Pancreas (tissue), 10 donors: ENCODE measurements around the gene TMEM256. TPM values are rescaled to one million over a fixed set of nuclear protein-coding genes. Genes with fewer than 3 reads are reported as not detected.

Source experiments
- ATAC-seq, 4 donors: fragments of 200-7000 bp; cut with Tn5 transposase; one replicate each; pipeline versions ENCODE4 v1.8.0 to v1.9.1; 2020; ENCODE audit warnings: mild to moderate bottlenecking in 4 of 4, moderate library complexity in 4 of 4
- DNase-seq, 6 donors: peaks; one replicate each; pipeline ENCODE4 v3.0.0-alpha.2; 2020
- FAIRE-seq: peaks from 2 replicates; lab custom pipeline; 2012; peaks lifted over from hg19 to GRCh38; lab: Jason Lieb, UNC
- H3K27ac ChIP-seq, 4 donors: fragments of 200-600 bp; sonication (generic); 1 replicate in 3 of 4; 2 replicates in 1 of 4; pipeline versions ENCODE4 v1.5.0 to v1.8.0; 2020
- H3K27me3 ChIP-seq, 4 donors: fragments of 200-600 bp; one replicate each; pipeline ENCODE4 v1.8.0; 2021
- H3K36me3 ChIP-seq, 3 donors: fragments of 200-600 bp; sonication (generic) in 1 of 3; one replicate each; pipeline versions ENCODE4 v1.5.0 to v1.8.0; 2020 to 2021
- H3K4me1 ChIP-seq, 3 donors: fragments of 200-600 bp; one replicate each; pipeline ENCODE4 v1.8.0; 2021
- H3K4me3 ChIP-seq, 4 donors: fragments of 200-600 bp; sonication (generic) in 2 of 4; one replicate each; pipeline versions ENCODE4 v1.5.0 to v1.8.0; 2020 to 2021
- H3K9me3 ChIP-seq, 4 donors: fragments of 200-600 bp; one replicate each; pipeline ENCODE4 v1.8.0; 2021
- CTCF ChIP-seq, 4 donors: fragments of 200-600 bp; sonication (generic) in 3 of 4; IDR thresholded peaks; one replicate each; pipeline versions ENCODE4 v1.5.0 to v1.8.0; 2021; ENCODE audit warnings: antibody characterized with exemption in 4 of 4
- WGBS, 2 donors: extraction: QIAGEN DNeasy Blood & Tissue Kit; methylation state at CpG; one replicate each; pipeline ENCODE4 v1.1.7; 2013; 5-methylcytosine and 5-hydroxymethylcytosine counted together
- intact Hi-C, 3 donors: fragments of 100-400 bp; cut with DNase I; formaldehyde crosslinking; loops; one replicate each; pipeline versions ENCODE4 v1.11.1 to v1.14.2; 2022
- polyA plus RNA-seq, 2 donors: library from polyadenylated mRNA; stranded (reverse); fragments of 200-250 nt; gene quantifications; one replicate each; pipeline ENCODE4 v1.2.3, GENCODE V29; 2013
- total RNA-seq, 6 donors: library from RNA; stranded (reverse); fragmentation: NEBNext Ultra II Directional in 4 of 6; extraction: Animal tissue kit (Norgen Biotek cat#: 25700) in 4 of 6; gene quantifications; one replicate each; pipeline versions ENCODE4 v1.2.1 to v1.2.4, GENCODE V29; 2021 to 2023
- donor health status: healthy with polysubstance abuse.
- donor health status: DM: no; HTN: no; CAD: no; lungs with moderate emphysema.
- donor health status: DM: no; HTN: no; CAD: no.
- donor health status: control.
- donor health status: control.
- donor health status: Bipolar disorder and iron deficiency.
- donor health status: DM: yes; HTN: yes; CAD: no.
- donor health status: DM: no; HTN: no; CAD: no.
- donor health status: DM: no; HTN: no; CAD: no.
- donor health status: DM: yes; HTN: yes; CAD: no.

Gene TMEM256
- total and polyA plus RNA-seq, 8 donors: 32.8 to 119 (median 51.2) TPM

GRCh38 chr17:7393613-7394451 lies 10.1 kb downstream of the TMEM256 start:
- Histone ChIP-seq H3K36me3 (peaks cover 0 to 8% (median 0%) of the 10 kb centered on the region in 3 donors), H3K4me1 (peaks cover 0 to 9% (median 0%) of the 10 kb centered on the region in 3 donors), H3K9me3 (no peaks in the 10 kb centered on the region), H3K27me3 (no peaks in the 10 kb centered on the region), H3K4me3 (peak overlapping the region; percentile 63 to 82 (median 71)), H3K27ac (peak overlapping the region; percentile 85 to 94 (median 91))
- DNase-seq: peak in 2 of 6 donors; percentile 51 to 75
- FAIRE-seq: no peak
- intact Hi-C loops: no loop called here
- peak; percentile 10 to 41 (median 28) for ATAC-seq
- TF ChIP-seq CTCF (IDR thresholded peaks at IDR 0.05): no peak
- 10 to 11% methylated on average over 39 to 48 of the region's 48 CpGs for WGBS, 2 donors

- H3K27ac ChIP-seq: no peak overlapping the region
- intact Hi-C loops: no loop called here
- no peak for FAIRE-seq
These were observed 10.9 kb downstream of the TMEM256 start for GRCh38 chr17:7392696-7393612.

GRCh38 chr17:7391307-7391706 lies 12.6 kb downstream of the TMEM256 start:
- no peak for TF ChIP-seq CTCF (IDR thresholded peaks at IDR 0.05)
- Histone ChIP-seq H3K27ac (no peak overlapping the region), H3K36me3 (peaks cover 0 to 10% (median 0%) of the 10 kb centered on the region in 3 donors), H3K4me1 (peaks cover 0 to 9% (median 0%) of the 10 kb centered on the region in 3 donors), H3K4me3 (no peak overlapping the region), H3K9me3 (no peaks in the 10 kb centered on the region), H3K27me3 (no peaks in the 10 kb centered on the region)
- FAIRE-seq: no peak
- intact Hi-C loops: no loop called here
- DNase-seq: no peak
- ATAC-seq: no peak
- 73 to 76% methylated on average over 2 of the region's 2 CpGs for WGBS, 2 donors

More at GRCh38 chr17:7392696-7393612, 10.9 kb downstream of the TMEM256 start:
- 79 to 82% methylated on average over 41 to 42 of the region's 42 CpGs for WGBS, 2 donors
- peak overlapping the region in 2 of 4 donors; percentile 63 to 69 for H3K4me3 ChIP-seq
- peaks cover 0 to 9% (median 0%) of the 10 kb centered on the region in 3 donors for H3K4me1 ChIP-seq
- no peaks in the 10 kb centered on the region for H3K27me3 ChIP-seq
- TF ChIP-seq CTCF (IDR thresholded peaks at IDR 0.05): no peak
- H3K9me3 ChIP-seq: no peaks in the 10 kb centered on the region
- DNase-seq: peak in 3 of 6 donors; percentile 19 to 77 (median 51)
- H3K36me3 ChIP-seq: peaks cover 0 to 10% (median 0%) of the 10 kb centered on the region in 3 donors
- ATAC-seq: no peak

GRCh38 chr17:7389924-7390910 lies 13.7 kb downstream of the TMEM256 start:
- Histone ChIP-seq H3K4me1 (peaks cover 0 to 7% (median 0%) of the 10 kb centered on the region in 3 donors), H3K4me3 (no peak overlapping the region), H3K27ac (no peak overlapping the region), H3K9me3 (no peaks in the 10 kb centered on the region), H3K27me3 (no peaks in the 10 kb centered on the region), H3K36me3 (peaks cover 0 to 10% (median 0%) of the 10 kb centered on the region in 3 donors)
- no peak for ATAC-seq
- intact Hi-C loops: no loop called here
- no peak for DNase-seq
- no peak for TF ChIP-seq CTCF (IDR thresholded peaks at IDR 0.05)
- 86 to 87% methylated on average over 19 of the region's 19 CpGs for WGBS, 2 donors
- FAIRE-seq: no peak
